ENCODE results near the gene KRTAP10-1.

GRCh38 chr21:44552681-44553080 is 12.7 kb upstream of the KRTAP10-1 start:
- TF ChIP-seq EZH2 (IDR thresholded peaks at IDR 0.05; ENCODE audit: insufficient read depth, poor library complexity, severe bottlenecking): no peak
- TF ChIP-seq EZH2phosphoT487 (IDR thresholded peaks at IDR 0.05; ENCODE audit: insufficient read depth, low read depth): no peak
